CD14-positive monocyte (primary cell): Measurements from ENCODE around the gene RABL2A. TPM values are rescaled to one million over a fixed set of nuclear protein-coding genes. Genes with fewer than 3 reads are reported as not detected.
A peak's percentile ranks its signal among the peaks of the same experiment; 100 is the strongest.
"Not testable (repeated sequence)": the region's sequence is repeated elsewhere in the genome, so short reads cannot be mapped to it uniquely, and the experiment has no call there.

Source experiments
- DNase-seq, 3 donors: peaks; one replicate each; pipeline ENCODE4 v3.0.0-alpha.2; 2011 to 2022
- H2AFZ ChIP-seq: 2 replicates; pipeline ENCODE4 v1.6.0; 2012; ENCODE audit warnings: mild to moderate bottlenecking, low read depth, low read length, inconsistent platforms; ENCODE audit not compliant: insufficient read depth, poor library complexity, severe bottlenecking
- H3K27ac ChIP-seq, 2 donors: 1 replicate in 1 of 2; 2 replicates in 1 of 2; pipeline ENCODE4 v1.5.1; 2012 to 2013; ENCODE audit warnings: low read length in 2 of 2, control low read depth in 1 of 2, inconsistent platforms in 1 of 2, low read depth in 1 of 2, mild to moderate bottlenecking in 1 of 2
- H3K27me3 ChIP-seq, 2 donors: one replicate each; pipeline versions ENCODE4 v1.6.0 to v1.6.1; 2011 to 2013; ENCODE audit warnings: low read length in 2 of 2; ENCODE audit not compliant: control insufficient read depth in 2 of 2, insufficient read depth in 2 of 2
- H3K36me3 ChIP-seq, 2 donors: replicated peaks in 1 of 2; 1 replicate in 1 of 2; 2 replicates in 1 of 2; pipeline versions ENCODE4 v1.5.1 to v1.6.1; 2012 to 2013; ENCODE audit warnings: low read length in 2 of 2, control low read depth in 1 of 2, inconsistent platforms in 1 of 2, mild to moderate bottlenecking in 1 of 2; ENCODE audit not compliant: insufficient read depth in 2 of 2, control insufficient read depth in 1 of 2
- H3K4me1 ChIP-seq, 2 donors: 1 replicate in 1 of 2; 2 replicates in 1 of 2; pipeline versions ENCODE4 v1.5.1 to v1.6.1; 2012 to 2013; ENCODE audit warnings: low read length in 2 of 2, control low read depth in 1 of 2, inconsistent platforms in 1 of 2, mild to moderate bottlenecking in 1 of 2, moderate library complexity in 1 of 2; ENCODE audit not compliant: insufficient read depth in 2 of 2, control insufficient read depth in 1 of 2
- H3K4me2 ChIP-seq: replicated peaks from 2 replicates; pipeline ENCODE3; 2012; ENCODE audit warnings: low read length, moderate library complexity, mild to moderate bottlenecking; ENCODE audit not compliant: poor library complexity, severe bottlenecking; ENCODE audit errors: extremely low read depth
- H3K4me3 ChIP-seq, 3 experiments: fragments of 200-600 bp in 1 of 3; sonication (generic) in 1 of 3; replicated peaks in 1 of 3; 1 replicate in 2 of 3; 2 replicates in 1 of 3; pipeline ENCODE4 v1.5.1; 2011 to 2013; ENCODE audit warnings: low read length in 3 of 3, mild to moderate bottlenecking in 3 of 3, control low read depth in 2 of 3, low read depth in 2 of 3, inconsistent platforms in 1 of 3, moderate library complexity in 1 of 3
- H3K79me2 ChIP-seq: 2 replicates; pipeline ENCODE4 v1.6.0; 2012; ENCODE audit warnings: mild to moderate bottlenecking, control low read depth, inconsistent platforms, low read length, moderate library complexity; ENCODE audit not compliant: insufficient read depth
- H3K9ac ChIP-seq: 2 replicates; pipeline ENCODE4 v1.6.0; 2017; ENCODE audit warnings: low read length, mild to moderate bottlenecking; ENCODE audit not compliant: insufficient read depth, poor library complexity, severe bottlenecking
- H3K9me3 ChIP-seq, 2 donors: replicated peaks in 1 of 2; 1 replicate in 1 of 2; 2 replicates in 1 of 2; pipeline versions ENCODE4 v1.5.1 to v1.6.1; 2012 to 2013; ENCODE audit warnings: low read length in 2 of 2, control low read depth in 1 of 2; ENCODE audit not compliant: control insufficient read depth in 1 of 2, insufficient read depth in 1 of 2
- H4K20me1 ChIP-seq: 2 replicates; pipeline ENCODE4 v1.6.0; 2012; ENCODE audit warnings: mild to moderate bottlenecking, low read length, control low read depth, moderate library complexity; ENCODE audit not compliant: insufficient read depth
- H3K27ac Mint-ChIP-seq, 7 donors: one replicate each; pipeline ENCODE4 v1.8.0; 2020; ENCODE audit warnings: mild to moderate bottlenecking in 7 of 7, mixed read lengths in 7 of 7, moderate library complexity in 6 of 7, inconsistent platforms in 2 of 7
- H3K27me3 Mint-ChIP-seq, 3 donors: one replicate each; pipeline ENCODE4 v1.8.0; 2021 to 2022; ENCODE audit warnings: low read depth in 3 of 3, mild to moderate bottlenecking in 3 of 3, mixed read lengths in 3 of 3, moderate library complexity in 3 of 3, inconsistent platforms in 1 of 3
- H3K36me3 Mint-ChIP-seq, 2 donors: one replicate each; pipeline ENCODE4 v1.8.0; 2020; ENCODE audit warnings: mixed read lengths in 2 of 2, inconsistent platforms in 1 of 2, mild to moderate bottlenecking in 1 of 2
- H3K4me1 Mint-ChIP-seq: one replicate; pipeline ENCODE4 v1.8.0; 2020; ENCODE audit warnings: mild to moderate bottlenecking, mixed read lengths
- H3K4me3 Mint-ChIP-seq, 2 donors: one replicate each; pipeline ENCODE4 v1.8.0; 2020; ENCODE audit warnings: mild to moderate bottlenecking in 2 of 2, mixed read lengths in 2 of 2, moderate library complexity in 1 of 2
- H3K9me3 Mint-ChIP-seq, 7 donors: one replicate each; pipeline ENCODE4 v1.8.0; 2020 to 2022; ENCODE audit warnings: mixed read lengths in 7 of 7, mild to moderate bottlenecking in 6 of 7, moderate library complexity in 6 of 7, inconsistent platforms in 2 of 7
- CTCF ChIP-seq: fragments of 200-600 bp; IDR thresholded peaks from one replicate; pipeline ENCODE4 v1.8.0; 2022; ENCODE audit warnings: antibody characterized with exemption, mild to moderate bottlenecking
- WGBS: methylation state at CpG from one replicate; pipeline ENCODE4 v1.1.5; 2013; ENCODE audit warnings: missing lambda C conversion rate; ENCODE audit not compliant: insufficient coverage; 5-methylcytosine and 5-hydroxymethylcytosine counted together
- intact Hi-C, 2 donors: fragments of 100-400 bp; cut with micrococcal nuclease; formaldehyde crosslinking; loops; one replicate each; pipeline versions ENCODE4 v1.15.0 to v1.15.1; 2023
- polyA plus RNA-seq, 3 donors: library from polyadenylated mRNA; depleted of rRNA in 1 of 3; unstranded in 2 of 3; stranded (reverse) in 1 of 3; fragments of 300-500 nt in 2 of 3; fragments of >200 nt in 1 of 3; fragmentation: Illumina TruSeq in 2 of 3; gene quantifications; 1 replicate in 2 of 3; 2 replicates in 1 of 3; pipeline ENCODE4 v1.2.3, GENCODE V29; 2012 to 2021
- small RNA-seq: library from RNA; depleted of rRNA; stranded (forward); fragments of <200 nt; gene quantifications from one replicate; pipeline ENCODE3, GENCODE V24; 2012; ENCODE audit warnings: low read depth; ENCODE audit not compliant: insufficient read length

RABL2A gene
- polyA plus RNA-seq, 3 donors: 4.3 to 15.6 (median 5.1) TPM

GRCh38 chr2:113686537-113686936 is 59.5 kb downstream of the RABL2A start:
- Histone ChIP-seq H3K4me2 (no peak overlapping the region), H2AFZ (no peak overlapping the region), H3K4me3 (no peak overlapping the region), H3K79me2 (no peaks in the 10 kb centered on the region), H3K9ac (no peak overlapping the region), H3K36me3 (no peaks in the 10 kb centered on the region), H3K27ac (no peak overlapping the region), H3K4me1 (no peaks in the 10 kb centered on the region), H4K20me1 (no peaks in the 10 kb centered on the region), H3K9me3 (no peaks in the 10 kb centered on the region), H3K27me3 (no peaks in the 10 kb centered on the region)
- Mint-ChIP-seq H3K36me3 (no peaks in the 10 kb centered on the region), H3K9me3 (peaks cover 0 to 10% (median 3%) of the 10 kb centered on the region in 7 donors), H3K27me3 (no peaks in the 10 kb centered on the region), H3K4me3 (no peak overlapping the region), H3K27ac (no peak overlapping the region), H3K4me1 (peaks cover 5% of the 10 kb centered on the region)
- no peak for DNase-seq
- no peak for TF ChIP-seq CTCF
- intact Hi-C loops: no loop called here
- whole genome bisulfite sequencing: no CpG with 5 or more reads among the region's 2 CpGs

GRCh38 chr2:113690871-113691270 is 63.8 kb downstream of the RABL2A start:
- H3K27ac Mint-ChIP-seq: peak overlapping the region in 1 of 7 donors; percentile 22
- peaks cover 24% of the 10 kb centered on the region for H3K4me1 Mint-ChIP-seq
- H3K27me3 Mint-ChIP-seq, H3K9ac ChIP-seq, H4K20me1 ChIP-seq, H3K36me3 ChIP-seq, H3K9me3 ChIP-seq, intact Hi-C loops, H3K4me2 ChIP-seq, H3K4me3 ChIP-seq, H3K27me3 ChIP-seq, H3K27ac ChIP-seq, H3K9me3 Mint-ChIP-seq, H2AFZ ChIP-seq, H3K36me3 Mint-ChIP-seq, H3K4me3 Mint-ChIP-seq, H3K79me2 ChIP-seq: not testable (repeated sequence)
- peak in 2 of 3 donors; percentile 6 to 31 for DNase-seq
- WGBS: no CpG with 5 or more reads among the region's 3 CpGs
- H3K4me1 ChIP-seq: peaks cover 12 to 17% of the 10 kb centered on the region in 2 donors

Small RNAs within 50 kb of the gene (small RNA-seq; reads per million reads assigned to genes)
- not detected for gene MIR1302-3
- not detected for gene RNU6-744P

Other genes with a start within 250 kb of the RABL2A start
- 10 to 100 TPM; 38.3 to 55.0 (median 49.8) TPM for gene ZNG1B, start 189.6 kb upstream of the RABL2A start, polyA plus RNA-seq
- gene FOXD4L1, start 128.6 kb upstream of the RABL2A start, polyA plus RNA-seq: under 1 TPM in 1 of 3 donors, not detected in 2; 0.04 TPM
- gene SLC35F5, start 129.4 kb downstream of the RABL2A start, polyA plus RNA-seq: 10 to 100 TPM; 11.7 to 18.2 (median 13.6) TPM